ENCODE measurements around the gene HDC.

HDC gene

GRCh38 chr15:50244959-50245624 lies 20.4 kb downstream of the HDC start:
- H3K36me3 ChIP-seq (replicated peaks; ENCODE audit: insufficient read depth, low read length), result no peaks in the 10 kb centered on the region
- TF ChIP-seq CTCF (IDR thresholded peaks at IDR 0.05; ENCODE audit: low read length) (no peak), EZH2phosphoT487 (IDR thresholded peaks at IDR 0.05; ENCODE audit: low read length) (no peak), EZH2 (optimal IDR thresholded peaks at IDR 0.05; ENCODE audit: low read depth, low read length) (no peak)
- H3K79me2 ChIP-seq (ENCODE audit: low read length), result no peaks in the 10 kb centered on the region
- no peaks in the 10 kb centered on the region for H3K27me3 ChIP-seq (replicated peaks; ENCODE audit: insufficient read depth, low read length)
- no peak overlapping the region for H3K4me3 ChIP-seq (ENCODE audit: low read length)
- H3K27ac ChIP-seq (ENCODE audit: low read length), result no peak overlapping the region
- no peak overlapping the region for H3K9ac ChIP-seq (ENCODE audit: low read length)
- H3K9me3 ChIP-seq (replicated peaks; ENCODE audit: insufficient read depth, low read length), result no peaks in the 10 kb centered on the region
- DNase-seq, result no peak
- H2AFZ ChIP-seq (ENCODE audit: low read length), result no peak overlapping the region
- H4K20me1 ChIP-seq (ENCODE audit: insufficient read depth, low read length), result no peaks in the 10 kb centered on the region
- H3K4me1 ChIP-seq (ENCODE audit: low read length), result peaks cover 14% of the 10 kb centered on the region
- H3K9me2 ChIP-seq (replicated peaks; ENCODE audit: insufficient read depth, low read length), result no peaks in the 10 kb centered on the region
- H3K4me2 ChIP-seq (ENCODE audit: low read depth, low read length), result no peak overlapping the region
- H3F3A ChIP-seq (ENCODE audit: insufficient read depth, low read length), result no peaks in the 10 kb centered on the region

GRCh38 chr15:50244153-50244552 lies 21.4 kb downstream of the HDC start:
- Histone ChIP-seq H3K27me3 (replicated peaks; ENCODE audit: insufficient read depth, low read length) (no peaks in the 10 kb centered on the region), H2AFZ (ENCODE audit: low read length) (no peak overlapping the region), H3F3A (ENCODE audit: insufficient read depth, low read length) (no peaks in the 10 kb centered on the region), H3K36me3 (replicated peaks; ENCODE audit: insufficient read depth, low read length) (no peaks in the 10 kb centered on the region), H3K9me3 (replicated peaks; ENCODE audit: insufficient read depth, low read length) (no peaks in the 10 kb centered on the region), H3K4me1 (ENCODE audit: low read length) (peaks cover 14% of the 10 kb centered on the region), H4K20me1 (ENCODE audit: insufficient read depth, low read length) (no peaks in the 10 kb centered on the region), H3K4me2 (ENCODE audit: low read depth, low read length) (no peak overlapping the region), H3K9ac (ENCODE audit: low read length) (no peak overlapping the region), H3K79me2 (ENCODE audit: low read length) (no peaks in the 10 kb centered on the region), H3K4me3 (ENCODE audit: low read length) (no peak overlapping the region), H3K27ac (ENCODE audit: low read length) (no peak overlapping the region), H3K9me2 (replicated peaks; ENCODE audit: insufficient read depth, low read length) (no peaks in the 10 kb centered on the region)
- no peak for DNase-seq
- TF ChIP-seq CTCF (IDR thresholded peaks at IDR 0.05; ENCODE audit: low read length) (no peak), EZH2phosphoT487 (IDR thresholded peaks at IDR 0.05; ENCODE audit: low read length) (no peak), EZH2 (optimal IDR thresholded peaks at IDR 0.05; ENCODE audit: low read depth, low read length) (no peak)

- Histone ChIP-seq H2AFZ (ENCODE audit: low read length) (no peak overlapping the region), H3F3A (ENCODE audit: insufficient read depth, low read length) (no peaks in the 10 kb centered on the region), H3K9me2 (replicated peaks; ENCODE audit: insufficient read depth, low read length) (no peaks in the 10 kb centered on the region), H3K27ac (ENCODE audit: low read length) (no peak overlapping the region), H3K9me3 (replicated peaks; ENCODE audit: insufficient read depth, low read length) (no peaks in the 10 kb centered on the region), H3K4me1 (ENCODE audit: low read length) (no peaks in the 10 kb centered on the region), H3K4me2 (ENCODE audit: low read depth, low read length) (no peak overlapping the region), H3K27me3 (replicated peaks; ENCODE audit: insufficient read depth, low read length) (no peaks in the 10 kb centered on the region), H4K20me1 (ENCODE audit: insufficient read depth, low read length) (no peaks in the 10 kb centered on the region), H3K4me3 (ENCODE audit: low read length) (no peak overlapping the region), H3K79me2 (ENCODE audit: low read length) (no peaks in the 10 kb centered on the region), H3K9ac (ENCODE audit: low read length) (no peak overlapping the region), H3K36me3 (replicated peaks; ENCODE audit: insufficient read depth, low read length) (no peaks in the 10 kb centered on the region)
- no peak for DNase-seq
- TF ChIP-seq CTCF (IDR thresholded peaks at IDR 0.05; ENCODE audit: low read length) (no peak), EZH2phosphoT487 (IDR thresholded peaks at IDR 0.05; ENCODE audit: low read length) (no peak), EZH2 (optimal IDR thresholded peaks at IDR 0.05; ENCODE audit: low read depth, low read length) (no peak)
These were observed 23.7 kb downstream of the HDC start for GRCh38 chr15:50241684-50242450.

Measured in MM.1S (cell line).